H1 (cell line): ENCODE data around the gene PDE6B. TPM values are rescaled to one million over a fixed set of nuclear protein-coding genes. Genes with fewer than 3 reads are reported as not detected.

Experiments used
- CTCF ChIA-PET: fragments of 300-600 bp; sonication (Branson Sonifier 250); formaldehyde crosslinking; loops from one replicate; lab custom pipeline; 2021; ENCODE audit not compliant: partially characterized antibody; lab: Charles Lee
- POLR2A ChIA-PET: fragments of 300-600 bp; sonication (Branson Sonifier 250); formaldehyde crosslinking; loops from one replicate; lab custom pipeline; 2021; ENCODE audit warnings: inconsistent platforms; ENCODE audit not compliant: partially characterized antibody; lab: Charles Lee
- DNase-seq, 2 experiments: peaks; one replicate each; pipeline versions ENCODE4 v3.0.0 to v3.0.0-alpha.2; 2010 to 2022; ENCODE audit warnings: low spot score in 2 of 2, low read depth in 1 of 2, mixed read lengths in 1 of 2
- FAIRE-seq: peaks from 2 replicates; lab custom pipeline; 2011; peaks lifted over from hg19 to GRCh38; lab: Jason Lieb, UNC
- H2AFZ ChIP-seq: 2 replicates; pipeline ENCODE4 v1.8.1; 2012; ENCODE audit warnings: low read length, inconsistent platforms
- H2AK5ac ChIP-seq: 2 replicates; pipeline ENCODE4 v1.6.1; 2013; ENCODE audit warnings: low read depth, low read length
- H2BK120ac ChIP-seq: replicated peaks from 2 replicates; pipeline ENCODE3; 2013; ENCODE audit warnings: low read depth, low read length, inconsistent platforms
- H2BK12ac ChIP-seq: 2 replicates; pipeline ENCODE4 v1.6.1; 2013; ENCODE audit warnings: low read depth, low read length
- H2BK15ac ChIP-seq: 2 replicates; pipeline ENCODE4 v1.6.1; 2013; ENCODE audit warnings: low read length
- H2BK20ac ChIP-seq: 2 replicates; pipeline ENCODE4 v1.6.1; 2013; ENCODE audit warnings: low read length
- H2BK5ac ChIP-seq: 2 replicates; pipeline ENCODE4 v1.6.1; 2013; ENCODE audit warnings: low read depth, low read length
- H3K14ac ChIP-seq: 2 replicates; pipeline ENCODE4 v1.6.1; 2013; ENCODE audit warnings: inconsistent platforms; ENCODE audit not compliant: insufficient read length
- H3K18ac ChIP-seq: 2 replicates; pipeline ENCODE4 v1.6.1; 2013; ENCODE audit warnings: low read length; ENCODE audit errors: extremely low read depth
- H3K23ac ChIP-seq: 2 replicates; pipeline ENCODE4 v1.6.1; 2013; ENCODE audit warnings: inconsistent platforms; ENCODE audit not compliant: insufficient read length
- H3K23me2 ChIP-seq: 2 replicates; pipeline ENCODE4 v1.6.1; 2013; ENCODE audit warnings: low read depth, low read length
- H3K27ac ChIP-seq: 2 replicates; pipeline ENCODE4 v1.6.1; 2011; ENCODE audit warnings: low read depth, low read length, inconsistent platforms
- H3K27me3 ChIP-seq, 4 experiments: replicated peaks in 1 of 4; 1 replicate in 1 of 4; 2 replicates in 3 of 4; pipeline versions ENCODE4 v1.6.1 to v1.8.1; 2011 to 2013; ENCODE audit warnings: low read length in 3 of 4, mild to moderate bottlenecking in 3 of 4, inconsistent platforms in 2 of 4, mixed read lengths in 2 of 4, moderate library complexity in 1 of 4; ENCODE audit not compliant: control insufficient read depth in 3 of 4, insufficient read depth in 3 of 4; ENCODE audit errors: extremely low read depth in 1 of 4
- H3K36me3 ChIP-seq, 4 experiments: 2 replicates each; pipeline versions ENCODE4 v1.6.1 to v1.8.1; 2011 to 2013; ENCODE audit warnings: mild to moderate bottlenecking in 4 of 4, low read length in 3 of 4, moderate library complexity in 2 of 4, control low read depth in 1 of 4, inconsistent platforms in 1 of 4; ENCODE audit not compliant: insufficient read depth in 4 of 4, control insufficient read depth in 2 of 4
- H3K4ac ChIP-seq: replicated peaks from 2 replicates; pipeline ENCODE3; 2013; ENCODE audit warnings: low read length, low read depth, mixed read lengths, inconsistent platforms; ENCODE audit not compliant: insufficient read length
- H3K4me1 ChIP-seq, 4 experiments: replicated peaks in 1 of 4; 1 replicate in 1 of 4; 2 replicates in 3 of 4; pipeline versions ENCODE4 v1.6.1 to v1.8.1; 2011 to 2013; ENCODE audit warnings: low read length in 3 of 4, inconsistent platforms in 2 of 4, mixed read lengths in 1 of 4; ENCODE audit not compliant: insufficient read depth in 4 of 4, control insufficient read depth in 3 of 4
- H3K4me2 ChIP-seq, 2 experiments: 2 replicates each; pipeline versions ENCODE4 v1.6.1 to v1.8.1; 2011 to 2013; ENCODE audit warnings: low read depth in 2 of 2, low read length in 2 of 2, control low read depth in 1 of 2, inconsistent platforms in 1 of 2, mild to moderate bottlenecking in 1 of 2; ENCODE audit not compliant: insufficient read depth in 1 of 2
- H3K4me3 ChIP-seq, 4 experiments: fragments of 200-600, 300-600 bp in 1 of 4; sonication (generic), shearing (Covaris generic), sonication (Bioruptor Twin) in 1 of 4; 2 replicates each; pipeline versions ENCODE4 v1.5.1 to v1.8.1; 2011 to 2016; ENCODE audit warnings: low read length in 4 of 4, low read depth in 3 of 4, control low read depth in 2 of 4, inconsistent platforms in 2 of 4, mild to moderate bottlenecking in 2 of 4, mixed read lengths in 1 of 4, moderate library complexity in 1 of 4; ENCODE audit not compliant: insufficient read depth in 2 of 4; ENCODE audit errors: extremely low read depth in 1 of 4
- H3K56ac ChIP-seq: replicated peaks from 2 replicates; pipeline ENCODE3; 2013; ENCODE audit warnings: low read depth, mild to moderate bottlenecking, mixed read lengths, low read length, inconsistent platforms; ENCODE audit not compliant: insufficient read length
- H3K79me1 ChIP-seq: 2 replicates; pipeline ENCODE4 v1.6.1; 2013; ENCODE audit warnings: low read depth, low read length, control low read depth
- H3K79me2 ChIP-seq, 2 experiments: 2 replicates each; pipeline versions ENCODE4 v1.6.1 to v1.8.1; 2012 to 2013; ENCODE audit warnings: low read length in 2 of 2, mild to moderate bottlenecking in 2 of 2, inconsistent platforms in 1 of 2; ENCODE audit not compliant: insufficient read depth in 2 of 2, control insufficient read depth in 1 of 2
- H3K9ac ChIP-seq, 4 experiments: replicated peaks in 1 of 4; 1 replicate in 1 of 4; 2 replicates in 3 of 4; pipeline versions ENCODE4 v1.6.1 to v1.8.1; 2011 to 2013; ENCODE audit warnings: low read depth in 3 of 4, low read length in 3 of 4, control low read depth in 2 of 4, mild to moderate bottlenecking in 2 of 4, moderate library complexity in 2 of 4, inconsistent platforms in 1 of 4; ENCODE audit errors: extremely low read depth in 1 of 4
- H3K9me3 ChIP-seq, 2 experiments: 2 replicates each; pipeline versions ENCODE4 v1.6.1 to v1.8.1; 2012 to 2013; ENCODE audit warnings: mild to moderate bottlenecking in 2 of 2, moderate library complexity in 2 of 2, control low read depth in 1 of 2, inconsistent platforms in 1 of 2, low read depth in 1 of 2, low read length in 1 of 2, mixed read lengths in 1 of 2; ENCODE audit not compliant: insufficient read depth in 2 of 2
- H4K20me1 ChIP-seq, 2 experiments: replicated peaks in 1 of 2; 2 replicates each; pipeline versions ENCODE3 to v1.8.1; 2011 to 2013; ENCODE audit warnings: inconsistent platforms in 2 of 2, low read length in 2 of 2, mild to moderate bottlenecking in 1 of 2; ENCODE audit not compliant: insufficient read depth in 2 of 2, control insufficient read depth in 1 of 2
- H4K5ac ChIP-seq: 2 replicates; pipeline ENCODE4 v1.6.1; 2013; ENCODE audit warnings: low read length, low read depth, mixed read lengths, inconsistent platforms; ENCODE audit not compliant: insufficient read length
- H4K8ac ChIP-seq: 2 replicates; pipeline ENCODE4 v1.8.0; 2013; ENCODE audit warnings: mild to moderate bottlenecking, moderate library complexity, low read length, inconsistent platforms; ENCODE audit not compliant: insufficient read depth; ENCODE audit errors: extremely low read depth
- H4K91ac ChIP-seq: replicated peaks from 2 replicates; pipeline ENCODE3; 2013; ENCODE audit warnings: low read length, mixed read lengths, inconsistent platforms; ENCODE audit not compliant: insufficient read length
- ASH2L ChIP-seq: fragments of 200-600, 300-600 bp; sonication (generic); IDR thresholded peaks from one replicate; pipeline ENCODE4 v1.7.1; 2017; ENCODE audit warnings: low read length
- CREB1 ChIP-seq: IDR thresholded peaks from 2 replicates; pipeline ENCODE4 v1.6.1; 2012; ENCODE audit warnings: inconsistent platforms
- EGR1 ChIP-seq: IDR thresholded peaks from 2 replicates; pipeline ENCODE4 v1.6.1; 2011; ENCODE audit warnings: low read depth, low read length, borderline replicate concordance
- GTF2F1 ChIP-seq: IDR thresholded peaks from 2 replicates; pipeline ENCODE4 v1.6.1; 2012; ENCODE audit warnings: low read depth, low read length, improper control_type of control experiment, borderline replicate concordance
- RNF2 ChIP-seq: fragments of 200-900, 300-1000 bp; sonication (generic); IDR thresholded peaks from 2 replicates; pipeline ENCODE4 v1.7.1; 2016; ENCODE audit warnings: borderline replicate concordance, low read depth, mild to moderate bottlenecking, antibody characterized with exemption, low read length; ENCODE audit not compliant: poor library complexity, severe bottlenecking; ENCODE audit errors: missing control alignments
- SP4 ChIP-seq: IDR thresholded peaks from 2 replicates; pipeline ENCODE4 v1.6.1; 2012; ENCODE audit warnings: low read length, inconsistent platforms
- TAF1 ChIP-seq: IDR thresholded peaks from 2 replicates; pipeline ENCODE4 v1.6.1; 2011; ENCODE audit warnings: mild to moderate bottlenecking, low read depth, low read length
- TAF7 ChIP-seq: optimal IDR thresholded peaks from 2 replicates; pipeline ENCODE3; 2011; ENCODE audit warnings: low read depth, mild to moderate bottlenecking, inconsistent platforms, low read length, moderate library complexity, borderline replicate concordance
- WGBS, 2 experiments: shearing (Covaris generic) in 1 of 2; methylation state at CpG; one replicate each; pipeline versions ENCODE4 v1.1.6 to v1.1.7; 2013 to 2015; ENCODE audit warnings: low lambda C conversion rate in 2 of 2, mixed read lengths in 2 of 2, inconsistent platforms in 1 of 2, low coverage in 1 of 2, missing lambda C conversion rate in 1 of 2; ENCODE audit not compliant: insufficient replicate concordance in 2 of 2, insufficient coverage in 1 of 2, insufficient read length in 1 of 2; ENCODE audit errors: extremely low coverage in 1 of 2, missing lambda C conversion rate in 1 of 2; 5-methylcytosine and 5-hydroxymethylcytosine counted together
- polyA plus RNA-seq, 7 experiments: library from polyadenylated mRNA; depleted of rRNA in 3 of 7; stranded (reverse) in 5 of 7; unstranded in 2 of 7; fragments of >200 nt in 5 of 7; fragments of 200-250 nt in 2 of 7; gene quantifications; 1 replicate in 5 of 7; 2 replicates in 1 of 7; 4 replicates in 1 of 7; pipeline versions ENCODE4 v1.2.1 to v1.2.3, GENCODE V29; 2011 to 2013; ENCODE audit warnings: missing spikeins in 2 of 7, mixed read lengths in 2 of 7
- total RNA-seq: library from RNA; stranded (reverse); fragmentation: NEBNext Ultra II Directional; extraction: Animal tissue kit (Norgen Biotek cat#: 25700); gene quantifications from 2 replicates; pipeline ENCODE4 v1.2.1, GENCODE V29; 2021

The PDE6B gene
- total and polyA plus RNA-seq, 2 of the 8 experiments (the other 6 are each of a cell fraction or from before 2014, with no cell fraction given) = 4.1 to 8.4 TPM

DNA sequence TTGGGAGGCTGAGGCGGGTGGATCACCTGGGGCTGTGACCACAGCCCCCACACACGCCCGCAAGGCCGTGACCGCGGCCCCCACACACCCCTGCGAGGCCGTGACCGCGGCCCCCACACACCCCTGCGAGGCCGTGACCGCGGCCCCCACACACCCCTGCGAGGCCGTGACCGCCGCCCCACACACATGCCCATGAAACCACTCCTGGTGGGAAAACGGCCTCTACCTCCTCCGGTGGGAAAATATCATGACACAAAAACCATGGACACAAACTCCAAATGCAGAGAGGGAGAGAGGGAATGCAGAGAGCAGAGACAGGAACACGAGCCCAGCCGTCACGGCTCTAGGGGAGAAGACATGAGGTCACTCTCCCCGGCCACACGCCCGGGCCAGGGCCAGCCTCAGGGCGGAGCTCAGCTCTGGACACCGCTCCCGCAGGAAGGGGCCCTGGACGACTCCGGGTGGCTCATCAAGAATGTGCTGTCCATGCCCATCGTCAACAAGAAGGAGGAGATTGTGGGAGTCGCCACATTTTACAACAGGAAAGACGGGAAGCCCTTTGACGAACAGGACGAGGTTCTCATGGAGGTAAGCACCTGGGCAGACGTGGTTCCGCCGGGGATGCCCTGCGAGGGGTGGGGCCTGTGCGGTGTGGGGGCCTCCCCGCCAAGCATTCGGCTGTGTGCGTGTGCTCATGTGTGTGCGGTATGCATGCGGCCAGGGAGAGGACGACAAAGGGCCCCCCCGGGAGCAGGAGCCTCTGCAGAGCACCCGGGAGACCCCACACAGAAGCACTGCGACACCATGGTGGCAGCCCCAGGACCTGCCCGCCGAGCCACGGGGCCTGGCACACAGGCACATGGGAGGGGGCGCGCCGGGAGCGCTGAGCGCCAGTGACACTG, 31.3 kb downstream of the PDE6B start:
- CTCF ChIA-PET = interaction anchor here (0.7 kb wide), 2 partner anchors 8 to 55 kb away, joined by 3 read pairs; no protein-coding TSS in a partner anchor
- TF ChIP-seq EGR1 = no peak
- TF ChIP-seq GTF2F1 = no peak
- TF ChIP-seq ASH2L = no peak
- no peak for TF ChIP-seq SP4
- TF ChIP-seq RNF2 = no peak
- no peak for TF ChIP-seq TAF1
- TF ChIP-seq TAF7 = no peak
- no peak for TF ChIP-seq CREB1

More for the DNA sequence above, 31.3 kb downstream of the PDE6B start:
- H3K27ac ChIP-seq = no peak overlapping the region
- no peak overlapping the region for H2BK20ac ChIP-seq
- FAIRE-seq (no peak), DNase-seq (no peak)
- no peak overlapping the region for H3K9ac ChIP-seq
- H2BK5ac ChIP-seq = no peak overlapping the region
- H3K27me3 ChIP-seq = peaks cover 0 to 11% (median 0%) of the 10 kb centered on the region in 4 experiments; a peak in 2 of 7 replicates
- no peak overlapping the region for H3K4me3 ChIP-seq
- POLR2A ChIA-PET = interaction anchor here (0.6 to 1.5 kb wide), 6 partner anchors 9 to 134 kb away, joined by 3 to 7 read pairs (median 3); no protein-coding TSS in a partner anchor
- H2AK5ac ChIP-seq = no peak overlapping the region
- H2BK12ac ChIP-seq = no peak overlapping the region
- no peaks in the 10 kb centered on the region; a peak in 1 of 8 replicates for H3K36me3 ChIP-seq
- no peak overlapping the region for H4K8ac ChIP-seq
- no peak overlapping the region for H4K91ac ChIP-seq
- H3K14ac ChIP-seq = no peak overlapping the region
- no peak overlapping the region for H3K4ac ChIP-seq
- no peak overlapping the region for H3K4me2 ChIP-seq
- no peak overlapping the region for H4K5ac ChIP-seq
- H3K79me1 ChIP-seq = no peaks in the 10 kb centered on the region
- WGBS, 2 experiments = 92% methylated on average over 33 of the region's 58 CpGs; no CpG with 5 or more reads in 1 of the 2 experiments
- H3K23me2 ChIP-seq = peaks cover 4% of the 10 kb centered on the region; the same call in 1 of the 2 replicates
- H4K20me1 ChIP-seq = peaks cover 0 to 17% of the 10 kb centered on the region in 2 experiments
- no peak overlapping the region for H2BK15ac ChIP-seq
- H3K18ac ChIP-seq = no peak overlapping the region
- no peaks in the 10 kb centered on the region for H3K79me2 ChIP-seq
- no peak overlapping the region for H2AFZ ChIP-seq
- H3K23ac ChIP-seq = no peak overlapping the region
- no peak overlapping the region for H2BK120ac ChIP-seq
- no peaks in the 10 kb centered on the region for H3K4me1 ChIP-seq
- no peaks in the 10 kb centered on the region for H3K9me3 ChIP-seq
- H3K56ac ChIP-seq = no peak overlapping the region
